PFSK-1 (cell line): Measurements from ENCODE around the gene SCARB1.

Experiments used
- FOXP2 ChIP-seq: optimal IDR thresholded peaks from 2 replicates; pipeline ENCODE3; 2011; ENCODE audit warnings: borderline replicate concordance, control low read depth, inconsistent platforms; ENCODE audit not compliant: insufficient read depth; ENCODE audit errors: extremely low read length, extremely low read depth
- TAF1 ChIP-seq: IDR thresholded peaks from 2 replicates; pipeline ENCODE4 v1.6.1; 2012; ENCODE audit warnings: low read length, control low read depth, borderline replicate concordance; ENCODE audit not compliant: insufficient read depth

DNA sequence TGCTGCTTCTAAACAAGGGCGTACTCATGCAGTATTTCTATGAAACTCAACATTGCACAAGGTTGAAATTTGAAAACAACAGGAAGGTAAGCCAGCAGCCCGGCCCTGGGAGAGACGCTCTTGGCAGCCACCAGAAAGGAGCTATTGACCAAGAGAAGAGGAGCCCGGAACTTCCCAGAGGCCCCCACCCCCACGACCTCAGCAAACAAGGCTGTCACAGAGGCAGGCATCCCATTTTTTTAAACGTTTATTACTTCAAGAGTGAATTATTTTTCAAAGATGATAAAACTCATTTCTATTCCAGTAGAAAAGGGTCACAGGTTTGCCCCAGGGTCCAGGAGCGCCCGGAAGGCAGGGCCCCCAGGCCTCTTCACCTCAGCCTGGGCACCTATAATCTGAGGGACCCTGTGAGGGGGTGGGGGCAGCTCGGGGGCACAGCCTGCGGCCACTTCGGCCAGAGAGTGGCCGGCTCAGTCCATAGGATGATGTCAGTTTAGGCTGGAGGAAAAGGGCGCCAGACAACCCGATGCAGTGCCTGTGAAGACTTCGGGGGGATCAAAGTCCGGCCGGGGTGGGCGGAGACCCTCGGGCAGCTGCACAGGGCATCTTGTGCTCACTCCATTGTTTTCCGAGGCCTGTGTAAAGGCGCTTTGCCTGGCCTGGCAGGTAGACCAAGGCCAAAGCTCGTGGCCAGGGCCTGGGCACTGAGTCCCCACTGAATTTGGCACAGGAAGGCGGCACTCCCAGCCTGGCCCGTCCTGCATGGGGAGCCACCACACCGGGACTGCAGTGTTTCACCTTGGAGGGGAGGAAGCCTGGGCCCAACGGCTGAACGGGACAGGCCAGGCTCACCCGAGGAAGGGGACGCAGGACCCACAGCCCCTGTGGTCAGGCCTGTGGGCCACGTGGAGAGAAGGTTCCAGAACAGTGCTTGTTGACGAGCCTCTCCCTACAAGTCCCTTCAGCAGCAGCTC lies 86.0 kb downstream of the SCARB1 start:
- TF ChIP-seq TAF1 (no peak), FOXP2 (no peak)
